ENCODE data around the gene PCAT6.

Gene PCAT6

DNA sequence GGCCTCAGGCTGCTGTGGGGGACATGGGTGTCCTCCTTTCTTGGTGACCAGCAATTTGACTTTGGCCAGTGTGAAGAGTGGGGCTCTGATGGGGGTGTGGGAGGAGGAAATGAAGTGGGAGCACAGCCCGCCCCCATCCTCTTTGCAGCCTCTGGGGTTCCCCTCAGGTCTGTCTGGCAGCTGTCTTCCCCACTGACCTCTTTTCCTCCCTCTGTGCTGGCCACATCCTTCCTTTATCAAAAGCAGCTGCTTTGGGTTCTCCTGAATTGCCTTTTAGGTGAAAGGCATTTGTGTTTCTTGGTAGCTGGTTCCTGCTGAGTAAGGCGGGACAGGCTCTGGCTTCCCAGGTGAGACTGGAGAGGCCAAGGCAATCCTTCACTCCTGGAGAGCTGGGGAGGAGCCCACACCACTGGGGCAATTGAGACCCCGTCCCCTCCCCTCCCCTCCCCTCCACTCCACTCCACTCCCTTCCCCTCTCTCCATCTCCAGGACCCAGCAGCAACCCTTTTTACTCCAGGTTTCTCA lies 24.9 kb downstream of the PCAT6 start:
- no peak overlapping the region for H3K4me3 ChIP-seq (ENCODE audit: low read depth, low read length)
- no peak for DNase-seq (ENCODE audit: low read depth)
- TF ChIP-seq, protein P1, sequence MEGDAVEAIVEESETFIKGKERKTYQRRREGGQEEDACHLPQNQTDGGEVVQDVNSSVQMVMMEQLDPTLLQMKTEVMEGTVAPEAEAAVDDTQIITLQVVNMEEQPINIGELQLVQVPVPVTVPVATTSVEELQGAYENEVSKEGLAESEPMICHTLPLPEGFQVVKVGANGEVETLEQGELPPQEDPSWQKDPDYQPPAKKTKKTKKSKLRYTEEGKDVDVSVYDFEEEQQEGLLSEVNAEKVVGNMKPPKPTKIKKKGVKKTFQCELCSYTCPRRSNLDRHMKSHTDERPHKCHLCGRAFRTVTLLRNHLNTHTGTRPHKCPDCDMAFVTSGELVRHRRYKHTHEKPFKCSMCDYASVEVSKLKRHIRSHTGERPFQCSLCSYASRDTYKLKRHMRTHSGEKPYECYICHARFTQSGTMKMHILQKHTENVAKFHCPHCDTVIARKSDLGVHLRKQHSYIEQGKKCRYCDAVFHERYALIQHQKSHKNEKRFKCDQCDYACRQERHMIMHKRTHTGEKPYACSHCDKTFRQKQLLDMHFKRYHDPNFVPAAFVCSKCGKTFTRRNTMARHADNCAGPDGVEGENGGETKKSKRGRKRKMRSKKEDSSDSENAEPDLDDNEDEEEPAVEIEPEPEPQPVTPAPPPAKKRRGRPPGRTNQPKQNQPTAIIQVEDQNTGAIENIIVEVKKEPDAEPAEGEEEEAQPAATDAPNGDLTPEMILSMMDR (IDR thresholded peaks at IDR 0.05; ENCODE audit: low read depth, low read length, missing control alignments) = no peak

DNA sequence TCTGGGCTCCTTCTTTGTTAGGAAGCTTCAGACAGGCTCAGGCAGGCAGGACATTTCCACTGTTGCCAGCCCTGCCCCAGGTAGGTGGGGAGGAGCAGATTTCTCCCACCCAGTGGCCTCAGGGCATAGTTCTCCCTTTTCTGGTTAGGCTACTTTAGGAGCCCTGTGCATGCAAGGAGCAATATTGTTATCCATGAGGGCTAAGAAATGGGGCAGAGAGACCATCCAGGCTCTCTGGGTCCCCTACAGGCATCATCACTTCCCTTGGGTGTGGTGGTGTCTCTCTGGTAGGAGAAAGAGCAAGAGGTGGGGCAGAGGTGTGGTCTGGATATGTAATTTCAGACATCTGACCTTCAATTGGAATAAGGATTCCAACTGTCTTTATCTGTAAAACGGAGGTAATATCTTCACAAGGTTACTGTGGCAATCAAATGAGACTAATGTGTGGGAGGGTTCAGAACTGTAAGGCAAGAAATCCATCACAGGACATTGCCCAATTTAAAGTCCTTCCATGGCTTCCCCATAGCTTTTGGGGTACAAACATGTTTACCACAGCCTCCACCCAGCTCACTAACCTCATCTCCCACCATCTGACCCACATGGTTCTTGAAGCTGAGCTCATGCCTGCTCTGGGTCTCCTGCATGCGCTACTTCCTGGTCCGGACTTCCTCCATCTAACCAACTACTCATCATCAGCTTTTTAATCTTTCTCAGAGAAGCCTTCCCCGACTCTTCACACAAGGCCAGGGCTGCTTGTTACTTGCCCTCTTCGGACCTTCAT lies 26.1 kb downstream of the PCAT6 start:
- H3K4me3 ChIP-seq (ENCODE audit: low read depth, low read length) = no peak overlapping the region
- TF ChIP-seq, protein P1 (IDR thresholded peaks at IDR 0.05; ENCODE audit: low read depth, low read length, missing control alignments) = no peak
- DNase-seq (ENCODE audit: low read depth) = no peak

- no peak for DNase-seq (ENCODE audit: low read depth)
These were observed 27.1 kb downstream of the PCAT6 start for GRCh38 chr1:202837746-202838262.

DNA sequence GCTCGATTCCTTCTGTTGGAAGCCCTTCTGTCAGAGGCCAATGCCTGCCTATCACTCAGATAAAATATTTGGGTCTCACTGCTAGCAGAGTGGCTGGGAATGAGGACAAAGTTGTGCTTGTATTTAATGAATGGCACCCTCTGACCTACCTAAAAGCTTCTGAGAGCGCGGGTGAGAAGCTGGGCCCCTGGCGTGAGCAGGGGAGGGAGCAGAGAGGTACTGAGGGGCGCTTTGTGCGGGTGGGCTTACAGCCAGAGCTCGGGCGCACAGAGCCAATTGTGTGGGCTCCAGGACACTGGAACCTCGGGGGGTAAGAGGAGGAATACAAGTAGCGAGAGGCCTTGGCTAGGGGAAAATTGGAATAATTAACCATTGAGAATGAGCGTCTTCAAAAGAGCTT lies 32.3 kb downstream of the PCAT6 start:
- DNase-seq (ENCODE audit: low read depth) = no peak
- TF ChIP-seq, protein P1 (IDR thresholded peaks at IDR 0.05; ENCODE audit: low read depth, low read length, missing control alignments) = no peak

More at GRCh38 chr1:202837746-202838262, 27.1 kb downstream of the PCAT6 start:
- TF ChIP-seq, protein P1 (IDR thresholded peaks at IDR 0.05; ENCODE audit: low read depth, low read length, missing control alignments) = no peak
- H3K4me3 ChIP-seq (ENCODE audit: low read depth, low read length) = no peak overlapping the region

GRCh38 chr1:202844259-202844658 lies 33.5 kb downstream of the PCAT6 start:
- no peak overlapping the region for H3K4me3 ChIP-seq (ENCODE audit: low read depth, low read length)
- TF ChIP-seq, protein P1 (IDR thresholded peaks at IDR 0.05; ENCODE audit: low read depth, low read length, missing control alignments) = no peak
- DNase-seq (ENCODE audit: low read depth) = no peak

More for the DNA sequence above, 32.3 kb downstream of the PCAT6 start:
- no peak overlapping the region for H3K4me3 ChIP-seq (ENCODE audit: low read depth, low read length)

DNA sequence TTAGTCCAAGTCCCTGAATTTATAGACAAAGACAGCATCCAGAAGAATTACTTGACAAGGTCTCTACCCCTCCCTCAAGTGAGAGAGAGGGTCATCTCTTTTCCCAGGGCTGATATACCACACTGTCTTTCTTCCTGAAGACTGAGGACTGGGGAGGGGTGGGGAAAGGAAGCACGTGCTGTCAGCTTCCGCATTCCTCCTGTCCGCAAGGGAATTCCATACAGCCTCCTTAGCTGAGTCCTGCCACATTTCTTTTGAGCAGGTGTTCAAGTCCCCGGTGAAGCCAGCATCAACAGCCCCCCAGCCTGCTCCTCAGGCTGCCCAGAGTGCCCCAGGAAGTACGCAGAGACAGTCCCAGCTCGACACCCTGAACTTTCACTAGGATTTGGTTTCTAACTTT lies 34.2 kb downstream of the PCAT6 start:
- TF ChIP-seq, protein P1 (IDR thresholded peaks at IDR 0.05; ENCODE audit: low read depth, low read length, missing control alignments) = no peak
- no peak for DNase-seq (ENCODE audit: low read depth)
- no peak overlapping the region for H3K4me3 ChIP-seq (ENCODE audit: low read depth, low read length)

Data from GM12864 (cell line).